ENCODE measurements around the gene GRAMD2B. TPM values are rescaled to one million over a fixed set of nuclear protein-coding genes. Genes with fewer than 3 reads are reported as not detected.
"Not testable (repeated sequence)": the region's sequence is repeated elsewhere in the genome, so short reads cannot be mapped to it uniquely, and the experiment has no call there.

Gene GRAMD2B
- total RNA-seq, 6 donors from 2014 or later, result 11.3 to 70.4 (median 17.7) TPM

GRCh38 chr5:126390051-126390450, 33.2 kb upstream of the GRAMD2B start:
- H3K4me3 ChIP-seq, result no peak overlapping the region
- H3K27me3 ChIP-seq, result no peaks in the 10 kb centered on the region
- TF ChIP-seq POLR2A (IDR thresholded peaks at IDR 0.05), result no peak
- TF ChIP-seq CTCF (IDR thresholded peaks at IDR 0.05), result no peak
- TF ChIP-seq EP300 (IDR thresholded peaks at IDR 0.05), result no peak
- H3K36me3 ChIP-seq, result no peaks in the 10 kb centered on the region
- no peaks in the 10 kb centered on the region for H3K4me1 ChIP-seq
- H3K9me3 ChIP-seq, result no peaks in the 10 kb centered on the region
- DNase-seq, result no peak
- no peak overlapping the region for H3K27ac ChIP-seq
- ATAC-seq (ENCODE audit: low FRiP score in 2 of 2), result no peak

- Histone ChIP-seq H3K4me1 (no peaks in the 10 kb centered on the region), H3K36me3 (no peaks in the 10 kb centered on the region), H3K4me3 (no peak overlapping the region), H3K27me3 (no peaks in the 10 kb centered on the region), H3K9me3 (no peaks in the 10 kb centered on the region), H3K27ac (no peak overlapping the region)
- no peak for DNase-seq
- 95 to 97% methylated on average over 1 of the region's 1 CpG for WGBS, 2 donors
- TF ChIP-seq CTCF (IDR thresholded peaks at IDR 0.05) (no peak), POLR2AphosphoS5 (IDR thresholded peaks at IDR 0.05) (no peak), EP300 (IDR thresholded peaks at IDR 0.05) (no peak), POLR2A (IDR thresholded peaks at IDR 0.05) (no peak)
- ATAC-seq (ENCODE audit: low FRiP score in 2 of 2), result no peak
These were observed 31.8 kb upstream of the GRAMD2B start for GRCh38 chr5:126391386-126391785.

GRCh38 chr5:126394211-126394788, 28.9 kb upstream of the GRAMD2B start:
- WGBS, 2 donors, result 77 to 78% methylated on average over 7 of the region's 7 CpGs
- H3K36me3 ChIP-seq, result no peaks in the 10 kb centered on the region
- no peaks in the 10 kb centered on the region for H3K9me3 ChIP-seq
- no peaks in the 10 kb centered on the region for H3K27me3 ChIP-seq
- DNase-seq (no peak), ATAC-seq (ENCODE audit: low FRiP score in 2 of 2) (no peak)
- H3K27ac ChIP-seq, result no peak overlapping the region
- H3K4me1 ChIP-seq, result no peaks in the 10 kb centered on the region
- H3K4me3 ChIP-seq, result no peak overlapping the region
- TF ChIP-seq EP300 (IDR thresholded peaks at IDR 0.05) (no peak), CTCF (IDR thresholded peaks at IDR 0.05) (no peak), POLR2AphosphoS5 (IDR thresholded peaks at IDR 0.05) (no peak), POLR2A (IDR thresholded peaks at IDR 0.05) (no peak)

- 72 to 74% methylated on average over 2 of the region's 2 CpGs for WGBS, 2 donors
- TF ChIP-seq POLR2AphosphoS5 (IDR thresholded peaks at IDR 0.05) (no peak), POLR2A (IDR thresholded peaks at IDR 0.05) (no peak), EP300 (IDR thresholded peaks at IDR 0.05) (no peak), CTCF (IDR thresholded peaks at IDR 0.05) (no peak)
- Histone ChIP-seq H3K27ac (no peak overlapping the region), H3K4me3 (no peak overlapping the region), H3K36me3 (no peaks in the 10 kb centered on the region), H3K4me1 (no peaks in the 10 kb centered on the region), H3K27me3 (no peaks in the 10 kb centered on the region), H3K9me3 (peaks cover 0 to 5% (median 0%) of the 10 kb centered on the region in 4 donors)
- ATAC-seq (ENCODE audit: low FRiP score in 2 of 2) (no peak), DNase-seq (no peak)
These were observed 28.0 kb upstream of the GRAMD2B start for GRCh38 chr5:126395198-126395597.

- Histone ChIP-seq H3K4me3 (no peak overlapping the region), H3K9me3 (peaks cover 2 to 9% (median 3%) of the 10 kb centered on the region in 4 donors), H3K27me3 (no peaks in the 10 kb centered on the region), H3K4me1 (no peaks in the 10 kb centered on the region), H3K27ac (no peak overlapping the region), H3K36me3 (no peaks in the 10 kb centered on the region)
- no peak for DNase-seq
- WGBS, 2 donors, result 91% methylated on average over 4 of the region's 4 CpGs
- ATAC-seq (ENCODE audit: low FRiP score in 2 of 2), result no peak
- no peak for TF ChIP-seq CTCF (IDR thresholded peaks at IDR 0.05)
- no peak for TF ChIP-seq EP300 (IDR thresholded peaks at IDR 0.05)
- TF ChIP-seq POLR2A (IDR thresholded peaks at IDR 0.05), result no peak
- no peak for TF ChIP-seq POLR2AphosphoS5 (IDR thresholded peaks at IDR 0.05)
These were observed 27.6 kb upstream of the GRAMD2B start for GRCh38 chr5:126395605-126396004.

GRCh38 chr5:126396721-126397120, 26.5 kb upstream of the GRAMD2B start:
- ATAC-seq (ENCODE audit: low FRiP score in 2 of 2); H3K4me3 ChIP-seq; H3K36me3 ChIP-seq; H3K27me3 ChIP-seq; H3K4me1 ChIP-seq; H3K27ac ChIP-seq; DNase-seq: not testable (repeated sequence)
- H3K9me3 ChIP-seq, result peaks cover 8 to 21% (median 10%) of the 10 kb centered on the region in 4 donors
- WGBS, 2 donors, result 80 to 86% methylated on average over 1 of the region's 1 CpG

Measured in upper lobe of left lung (tissue), 6 donors.